Right lobe of liver (tissue), 6 donors: ENCODE data around the gene XDH. TPM values are rescaled to one million over a fixed set of nuclear protein-coding genes. Genes with fewer than 3 reads are reported as not detected.

ENCODE experiments used
- ATAC-seq, 4 donors: fragments of 200-7000 bp; cut with Tn5 transposase; one replicate each; pipeline ENCODE4 v1.9.1; 2020; ENCODE audit warnings: mild to moderate bottlenecking in 4 of 4, moderate library complexity in 4 of 4
- DNase-seq, 3 donors: peaks; one replicate each; pipeline ENCODE4 v3.0.0-alpha.2; 2020
- H3K27ac ChIP-seq, 3 donors: fragments of 200-600 bp; one replicate each; pipeline ENCODE4 v1.8.0; 2022
- H3K27me3 ChIP-seq, 2 donors: fragments of 200-600 bp; one replicate each; pipeline ENCODE4 v1.8.0; 2022
- H3K36me3 ChIP-seq, 4 donors: fragments of 200-600 bp; sonication (generic) in 1 of 4; one replicate each; pipeline versions ENCODE4 v1.5.1 to v1.8.0; 2017 to 2022; ENCODE audit warnings: control low read depth in 1 of 4
- H3K4me1 ChIP-seq, 4 donors: fragments of 200-600 bp; sonication (generic) in 1 of 4; one replicate each; pipeline versions ENCODE4 v1.5.1 to v1.8.0; 2017 to 2022; ENCODE audit warnings: control low read depth in 1 of 4
- H3K4me3 ChIP-seq, 3 donors: fragments of 200-600 bp; one replicate each; pipeline ENCODE4 v1.8.0; 2022
- H3K9me3 ChIP-seq, 4 donors: fragments of 200-600 bp; sonication (generic) in 1 of 4; one replicate each; pipeline versions ENCODE4 v1.5.1 to v1.8.0; 2017 to 2022; ENCODE audit warnings: control low read depth in 1 of 4
- CTCF ChIP-seq, 4 donors: fragments of 200-600 bp in 3 of 4; fragments of 450-650 bp in 1 of 4; IDR thresholded peaks; one replicate each; pipeline versions ENCODE4 v1.5.1 to v1.8.0; 2016 to 2022; ENCODE audit warnings: antibody characterized with exemption in 4 of 4, mild to moderate bottlenecking in 2 of 4
- POLR2A ChIP-seq: fragments of 450-650 bp; IDR thresholded peaks from one replicate; pipeline ENCODE4 v1.6.1; 2017; ENCODE audit warnings: antibody characterized with exemption, mild to moderate bottlenecking
- WGBS: methylation state at CpG from one replicate; pipeline ENCODE4 v1.1.6; 2018; ENCODE audit warnings: low coverage, low lambda C conversion rate; ENCODE audit not compliant: insufficient coverage; ENCODE audit errors: missing lambda C conversion rate; 5-methylcytosine and 5-hydroxymethylcytosine counted together
- intact Hi-C, 2 donors: fragments of 100-400 bp; cut with DNase I; formaldehyde crosslinking; loops; one replicate each; pipeline versions ENCODE4 v1.11.2 to v1.14.1; 2022
- total RNA-seq, 6 experiments: library from RNA; depleted of rRNA in 2 of 6; stranded (reverse); fragments of >200 nt in 2 of 6; fragmentation: NEBNext Ultra II Directional in 3 of 6; extraction: Animal tissue kit (Norgen Biotek cat#: 25700) in 3 of 6; gene quantifications; one replicate each; pipeline versions ENCODE4 v1.1.0 to v1.2.4, GENCODE V29; 2016 to 2023
- donor health status: DM: no; HTN: yes; CAD: no.
- donor health status: DM: no; HTN: no; CAD: no.
- donor health status: DM: no; HTN: no; CAD: no.
- donor health status: DM: no; HTN: yes; CAD: no.
- donor health status: DM: no; HTN: yes; CAD: no.

The XDH gene
- total RNA-seq, 6 experiments from 2014 or later = 26.7 to 62.0 (median 37.8) TPM

- DNase-seq = no peak
- whole genome bisulfite sequencing = 24% methylated on average over 3 of the region's 3 CpGs
- intact Hi-C loops = no loop called here
- no peak for TF ChIP-seq POLR2A
- TF ChIP-seq CTCF (IDR thresholded peaks at IDR 0.05) = peak; percentile 33 to 60 (median 56)
- Histone ChIP-seq H3K27me3 (no peaks in the 10 kb centered on the region), H3K36me3 (no peaks in the 10 kb centered on the region), H3K27ac (no peak overlapping the region), H3K9me3 (no peaks in the 10 kb centered on the region), H3K4me3 (no peak overlapping the region), H3K4me1 (no peaks in the 10 kb centered on the region)
- ATAC-seq = peak; percentile 71 to 82 (median 76)
These were observed 20.4 kb upstream of the XDH start for GRCh38 chr2:31434911-31435310.

- Histone ChIP-seq H3K4me1 (no peaks in the 10 kb centered on the region), H3K27ac (no peak overlapping the region), H3K9me3 (no peaks in the 10 kb centered on the region), H3K4me3 (no peak overlapping the region), H3K27me3 (no peaks in the 10 kb centered on the region), H3K36me3 (no peaks in the 10 kb centered on the region)
- no peak for ATAC-seq
- intact Hi-C loops = no loop called here
- TF ChIP-seq CTCF (IDR thresholded peaks at IDR 0.05) (no peak), POLR2A (no peak)
- 86% methylated on average over 3 of the region's 3 CpGs for WGBS
- no peak for DNase-seq
These were observed 19.0 kb upstream of the XDH start for GRCh38 chr2:31433541-31433940.

DNA sequence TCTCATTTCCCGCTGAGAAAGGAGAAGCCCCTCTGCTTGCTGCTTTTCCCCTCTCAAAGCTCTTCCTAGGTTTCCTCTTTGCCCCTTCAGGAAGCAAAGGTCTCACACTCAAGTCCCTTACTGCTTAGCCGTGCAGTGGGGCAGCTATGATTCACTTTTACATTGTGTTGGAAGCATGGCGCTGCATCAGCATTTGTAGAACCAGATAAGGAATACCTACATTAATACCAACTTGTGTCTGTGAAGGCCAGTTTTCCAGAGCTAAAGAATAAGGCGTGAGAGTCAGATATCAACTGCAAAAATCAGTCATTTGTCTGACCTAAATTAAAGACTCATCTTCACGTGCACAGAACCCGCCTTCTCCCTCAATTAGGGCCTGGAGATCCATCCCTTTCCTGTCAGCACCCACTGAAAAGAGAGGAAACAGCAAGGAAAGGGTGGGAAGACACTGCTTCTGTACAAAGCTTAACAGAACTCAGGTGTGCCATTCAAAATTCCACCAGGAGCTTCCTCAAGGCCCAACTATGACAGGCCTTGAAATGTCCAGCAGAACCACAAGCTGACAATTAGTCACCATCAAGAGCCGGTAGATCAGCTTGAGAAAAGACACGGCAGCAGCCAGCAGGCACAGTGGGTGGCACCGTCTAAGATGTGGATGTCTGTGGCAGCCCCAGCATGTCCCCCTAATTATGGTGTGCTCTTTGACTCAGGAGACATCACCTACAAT is 16.1 kb upstream of the XDH start:
- WGBS = 75% methylated on average over 3 of the region's 9 CpGs
- Histone ChIP-seq H3K4me3 (no peak overlapping the region), H3K27me3 (no peaks in the 10 kb centered on the region), H3K27ac (no peak overlapping the region), H3K4me1 (peaks cover 0 to 5% (median 0%) of the 10 kb centered on the region in 4 donors), H3K9me3 (no peaks in the 10 kb centered on the region), H3K36me3 (no peaks in the 10 kb centered on the region)
- ATAC-seq (no peak), DNase-seq (no peak)
- intact Hi-C loops = no loop called here
- TF ChIP-seq POLR2A (no peak), CTCF (IDR thresholded peaks at IDR 0.05) (no peak)

GRCh38 chr2:31429759-31430438 is 15.4 kb upstream of the XDH start:
- Histone ChIP-seq H3K4me3 (no peak overlapping the region), H3K36me3 (no peaks in the 10 kb centered on the region), H3K27ac (no peak overlapping the region), H3K4me1 (peaks cover 0 to 5% (median 0%) of the 10 kb centered on the region in 4 donors), H3K9me3 (no peaks in the 10 kb centered on the region), H3K27me3 (no peaks in the 10 kb centered on the region)
- DNase-seq = no peak
- intact Hi-C loops = no loop called here
- ATAC-seq = peak in 1 of 4 donors; percentile 36
- TF ChIP-seq POLR2A = no peak
- TF ChIP-seq CTCF (IDR thresholded peaks at IDR 0.05) = no peak
- WGBS = 58% methylated on average over 5 of the region's 5 CpGs
